Mammary epithelial cell (primary cell): ENCODE results near the gene ARSB.

Experiments
- EZH2 ChIP-seq: IDR thresholded peaks from 2 replicates; pipeline ENCODE4 v1.6.1; 2012; ENCODE audit warnings: low read length, inconsistent platforms, borderline replicate concordance
- TF ChIP-seq, protein P1 (sequence below), 2 donors: IDR thresholded peaks in 1 of 2; conservative IDR thresholded peaks in 1 of 2; 2 replicates each; pipeline ENCODE4 v1.5.1; 2011 to 2012; ENCODE audit warnings: inconsistent platforms in 2 of 2, low read length in 2 of 2, mild to moderate bottlenecking in 2 of 2, control low read depth in 1 of 2, low read depth in 1 of 2; ENCODE audit not compliant: insufficient read depth in 1 of 2; ENCODE audit errors: extremely low read depth in 1 of 2

DNA sequence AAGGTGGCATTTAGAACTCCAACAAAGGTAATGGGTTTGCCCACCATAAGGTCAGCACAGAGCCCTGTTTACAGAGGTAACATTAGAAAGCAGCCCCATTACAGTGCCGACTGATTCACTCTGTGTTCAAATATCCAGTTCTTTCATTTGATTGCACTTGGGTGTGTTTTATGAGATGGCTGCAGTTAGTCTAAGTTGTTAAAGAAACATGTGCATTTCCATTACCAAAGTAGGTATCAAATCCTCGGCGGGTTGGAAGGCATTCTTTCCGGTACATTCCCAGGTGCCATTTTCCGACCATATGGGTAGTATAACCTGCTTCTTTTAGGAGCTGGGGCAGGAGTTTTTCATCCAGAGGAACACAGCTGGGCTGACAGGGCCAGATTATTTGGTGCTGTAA lies 16.3 kb downstream of the ARSB start:
- TF ChIP-seq, protein P1, sequence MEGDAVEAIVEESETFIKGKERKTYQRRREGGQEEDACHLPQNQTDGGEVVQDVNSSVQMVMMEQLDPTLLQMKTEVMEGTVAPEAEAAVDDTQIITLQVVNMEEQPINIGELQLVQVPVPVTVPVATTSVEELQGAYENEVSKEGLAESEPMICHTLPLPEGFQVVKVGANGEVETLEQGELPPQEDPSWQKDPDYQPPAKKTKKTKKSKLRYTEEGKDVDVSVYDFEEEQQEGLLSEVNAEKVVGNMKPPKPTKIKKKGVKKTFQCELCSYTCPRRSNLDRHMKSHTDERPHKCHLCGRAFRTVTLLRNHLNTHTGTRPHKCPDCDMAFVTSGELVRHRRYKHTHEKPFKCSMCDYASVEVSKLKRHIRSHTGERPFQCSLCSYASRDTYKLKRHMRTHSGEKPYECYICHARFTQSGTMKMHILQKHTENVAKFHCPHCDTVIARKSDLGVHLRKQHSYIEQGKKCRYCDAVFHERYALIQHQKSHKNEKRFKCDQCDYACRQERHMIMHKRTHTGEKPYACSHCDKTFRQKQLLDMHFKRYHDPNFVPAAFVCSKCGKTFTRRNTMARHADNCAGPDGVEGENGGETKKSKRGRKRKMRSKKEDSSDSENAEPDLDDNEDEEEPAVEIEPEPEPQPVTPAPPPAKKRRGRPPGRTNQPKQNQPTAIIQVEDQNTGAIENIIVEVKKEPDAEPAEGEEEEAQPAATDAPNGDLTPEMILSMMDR (conservative IDR thresholded peaks at IDR 0.05 in 1 of 2, IDR thresholded peaks at IDR 0.05 in 1 of 2; ENCODE audit: extremely low read depth in 1 of 2, insufficient read depth in 1 of 2, low read depth in 1 of 2, low read length in 2 of 2) = no peak
- no peak for TF ChIP-seq EZH2
